Muscle layer of colon (tissue), 2 donors: ENCODE measurements around the gene COX19.

Source experiments
- H3K27ac ChIP-seq: one replicate; pipeline ENCODE4 v1.7.0; 2013; ENCODE audit warnings: low read depth, mild to moderate bottlenecking, low read length, moderate library complexity
- H3K27me3 ChIP-seq, 2 donors: one replicate each; pipeline ENCODE4 v1.7.0; 2013; ENCODE audit warnings: low read length in 2 of 2, mild to moderate bottlenecking in 2 of 2; ENCODE audit not compliant: insufficient read depth in 2 of 2, control insufficient read depth in 1 of 2
- H3K36me3 ChIP-seq: one replicate; pipeline ENCODE4 v1.7.0; 2013; ENCODE audit warnings: mild to moderate bottlenecking, low read length; ENCODE audit not compliant: insufficient read depth
- H3K4me1 ChIP-seq: one replicate; pipeline ENCODE4 v1.7.0; 2013; ENCODE audit warnings: mild to moderate bottlenecking, low read length; ENCODE audit not compliant: insufficient read depth
- H3K4me3 ChIP-seq, 2 donors: one replicate each; pipeline ENCODE4 v1.7.0; 2013; ENCODE audit warnings: low read length in 2 of 2, low read depth in 1 of 2, mild to moderate bottlenecking in 1 of 2, moderate library complexity in 1 of 2
- H3K9ac ChIP-seq: one replicate; pipeline ENCODE4 v1.7.0; 2013; ENCODE audit warnings: low read length
- H3K9me3 ChIP-seq: one replicate; pipeline ENCODE4 v1.7.0; 2013; ENCODE audit warnings: mild to moderate bottlenecking, low read length
- donor health status: abdominal sarcoma.
- donor health status: Adenocarcinoma of cecum.

COX19 gene

GRCh38 chr7:1017586-1018333 lies 42.4 kb upstream of the COX19 start:
- H3K27ac ChIP-seq: no peak overlapping the region
- no peak overlapping the region for H3K9ac ChIP-seq
- no peaks in the 10 kb centered on the region for H3K9me3 ChIP-seq
- H3K36me3 ChIP-seq: no peaks in the 10 kb centered on the region
- no peak overlapping the region for H3K4me3 ChIP-seq
- H3K4me1 ChIP-seq: no peaks in the 10 kb centered on the region
- no peaks in the 10 kb centered on the region for H3K27me3 ChIP-seq

- H3K27me3 ChIP-seq: no peaks in the 10 kb centered on the region
- no peak overlapping the region for H3K27ac ChIP-seq
- H3K9me3 ChIP-seq: no peaks in the 10 kb centered on the region
- no peak overlapping the region for H3K4me3 ChIP-seq
- H3K36me3 ChIP-seq: no peaks in the 10 kb centered on the region
- H3K4me1 ChIP-seq: no peaks in the 10 kb centered on the region
- no peak overlapping the region for H3K9ac ChIP-seq
Observed at GRCh38 chr7:1016577-1017531, 41.5 kb upstream of the COX19 start.

- H3K4me3 ChIP-seq: no peak overlapping the region
- no peak overlapping the region for H3K9ac ChIP-seq
- H3K4me1 ChIP-seq: no peaks in the 10 kb centered on the region
- H3K9me3 ChIP-seq: no peaks in the 10 kb centered on the region
- no peaks in the 10 kb centered on the region for H3K27me3 ChIP-seq
- H3K27ac ChIP-seq: no peak overlapping the region
- H3K36me3 ChIP-seq: no peaks in the 10 kb centered on the region
Observed at GRCh38 chr7:1015196-1016121, 40.1 kb upstream of the COX19 start.

- Histone ChIP-seq H3K9ac (no peak overlapping the region), H3K27ac (no peak overlapping the region), H3K36me3 (peaks cover 3% of the 10 kb centered on the region), H3K4me1 (no peaks in the 10 kb centered on the region), H3K4me3 (no peak overlapping the region), H3K9me3 (no peaks in the 10 kb centered on the region), H3K27me3 (no peaks in the 10 kb centered on the region)
Observed at GRCh38 chr7:1014681-1015080, 39.3 kb upstream of the COX19 start.

- Histone ChIP-seq H3K9me3 (no peaks in the 10 kb centered on the region), H3K36me3 (peaks cover 9% of the 10 kb centered on the region), H3K27ac (no peak overlapping the region), H3K4me1 (no peaks in the 10 kb centered on the region), H3K4me3 (no peak overlapping the region), H3K9ac (no peak overlapping the region), H3K27me3 (no peaks in the 10 kb centered on the region)
Observed at GRCh38 chr7:1013581-1013980, 38.2 kb upstream of the COX19 start.

GRCh38 chr7:1012716-1013095 lies 37.4 kb upstream of the COX19 start:
- no peak overlapping the region for H3K9ac ChIP-seq
- no peaks in the 10 kb centered on the region for H3K9me3 ChIP-seq
- H3K27me3 ChIP-seq: no peaks in the 10 kb centered on the region
- H3K36me3 ChIP-seq: peaks cover 9% of the 10 kb centered on the region
- no peaks in the 10 kb centered on the region for H3K4me1 ChIP-seq
- H3K4me3 ChIP-seq: no peak overlapping the region
- H3K27ac ChIP-seq: no peak overlapping the region

GRCh38 chr7:1012004-1012715 lies 36.8 kb upstream of the COX19 start:
- H3K4me3 ChIP-seq: no peak overlapping the region
- H3K9me3 ChIP-seq: no peaks in the 10 kb centered on the region
- peaks cover 9% of the 10 kb centered on the region for H3K36me3 ChIP-seq
- no peaks in the 10 kb centered on the region for H3K4me1 ChIP-seq
- H3K27ac ChIP-seq: no peak overlapping the region
- H3K9ac ChIP-seq: no peak overlapping the region
- no peaks in the 10 kb centered on the region for H3K27me3 ChIP-seq

- H3K27me3 ChIP-seq: no peaks in the 10 kb centered on the region
- H3K36me3 ChIP-seq: peaks cover 9% of the 10 kb centered on the region
- H3K9me3 ChIP-seq: no peaks in the 10 kb centered on the region
- no peaks in the 10 kb centered on the region for H3K4me1 ChIP-seq
- no peak overlapping the region for H3K4me3 ChIP-seq
- no peak overlapping the region for H3K9ac ChIP-seq
- no peak overlapping the region for H3K27ac ChIP-seq
Observed at GRCh38 chr7:1011297-1012003, 36.1 kb upstream of the COX19 start.

- Histone ChIP-seq H3K9ac (no peak overlapping the region), H3K36me3 (peaks cover 9% of the 10 kb centered on the region), H3K4me3 (no peak overlapping the region), H3K4me1 (no peaks in the 10 kb centered on the region), H3K9me3 (no peaks in the 10 kb centered on the region), H3K27me3 (no peaks in the 10 kb centered on the region), H3K27ac (no peak overlapping the region)
Observed at GRCh38 chr7:1010226-1010625, 34.9 kb upstream of the COX19 start.

GRCh38 chr7:1009747-1010146 lies 34.4 kb upstream of the COX19 start:
- Histone ChIP-seq H3K4me1 (no peaks in the 10 kb centered on the region), H3K4me3 (no peak overlapping the region), H3K36me3 (peaks cover 9% of the 10 kb centered on the region), H3K27ac (no peak overlapping the region), H3K9me3 (no peaks in the 10 kb centered on the region), H3K9ac (no peak overlapping the region), H3K27me3 (no peaks in the 10 kb centered on the region)
